K562 (cell line): ENCODE data around the gene GIT2. TPM values are rescaled to one million over a fixed set of nuclear protein-coding genes. Genes with fewer than 3 reads are reported as not detected.

Experiments used
- ATAC-seq: fragments of 200-7000 bp; cut with Tn5 transposase; 3 replicates; pipeline ENCODE4 v1.9.1; 2020; ENCODE audit warnings: moderate library complexity
- BruUV-seq: library from RNA; stranded (reverse); fragments of 400-500 nt; replicated peaks from 2 replicates; lab custom pipeline; 2021; lab: Mats Ljungman, UMichigan
- CTCF ChIA-PET: fragments of 300-600 bp; formaldehyde crosslinking; extraction: SDS; loops from one replicate; lab custom pipeline; 2021; ENCODE audit warnings: low intra/inter-chr PET ratio; lab: Yijun Ruan, JAX
- POLR2A ChIA-PET: fragments of 300-600, 350-650 bp; sonication (Branson Sonifier 250); formaldehyde crosslinking; extraction: SDS; loops from one replicate; lab custom pipeline; 2021; ENCODE audit warnings: antibody characterized with exemption, inconsistent platforms; lab: Yijun Ruan, JAX
- DNase-seq, 4 experiments: peaks; one replicate each; pipeline versions ENCODE4 v3.0.0 to v3.0.0-alpha.2; 2011 to 2018; ENCODE audit warnings: low spot score in 3 of 4, mixed read lengths in 3 of 4; ENCODE audit errors: extremely low read depth in 1 of 4
- FAIRE-seq: peaks from 2 replicates; lab custom pipeline; 2011; peaks lifted over from hg19 to GRCh38; lab: Jason Lieb, UNC
- H2AFZ ChIP-seq: 2 replicates; pipeline ENCODE4 v1.6.0; 2011; ENCODE audit warnings: low read depth, low read length, control low read depth, inconsistent platforms
- H3K27ac ChIP-seq: fragments of 200-600 bp; 3 replicates; pipeline ENCODE4 v1.8.0; 2011; ENCODE audit warnings: low read depth, mild to moderate bottlenecking, control low read depth, inconsistent platforms, low read length, moderate library complexity, mixed read lengths; ENCODE audit errors: extremely low read depth
- H3K27me3 ChIP-seq, 2 experiments: fragments of 300-600 bp in 1 of 2; 2 replicates in 1 of 2; 3 replicates in 1 of 2; pipeline versions ENCODE4 v1.6.0 to v1.8.0; 2011; ENCODE audit warnings: inconsistent platforms in 2 of 2, low read length in 2 of 2, mild to moderate bottlenecking in 1 of 2, mixed read lengths in 1 of 2, moderate library complexity in 1 of 2; ENCODE audit not compliant: control insufficient read depth in 2 of 2, insufficient read depth in 2 of 2
- H3K36me3 ChIP-seq: fragments of 300-600 bp; 3 replicates; pipeline ENCODE4 v1.8.0; 2011; ENCODE audit warnings: mild to moderate bottlenecking, low read length, inconsistent platforms; ENCODE audit not compliant: control insufficient read depth, insufficient read depth
- H3K4me1 ChIP-seq, 2 experiments: fragments of 200-600 bp in 1 of 2; replicated peaks in 1 of 2; 2 replicates in 1 of 2; 3 replicates in 1 of 2; pipeline versions ENCODE4 v1.5.1 to v1.8.0; 2011; ENCODE audit warnings: inconsistent platforms in 2 of 2, low read length in 2 of 2, mild to moderate bottlenecking in 1 of 2, mixed read lengths in 1 of 2, moderate library complexity in 1 of 2; ENCODE audit not compliant: control insufficient read depth in 2 of 2, insufficient read depth in 2 of 2
- H3K4me2 ChIP-seq: 2 replicates; pipeline ENCODE4 v1.6.1; 2011; ENCODE audit warnings: low read length, control low read depth, inconsistent platforms, mixed read lengths; ENCODE audit not compliant: insufficient read depth
- H3K4me3 ChIP-seq: fragments of 200-600 bp; sonication (generic), shearing (Covaris generic); 2 replicates; pipeline ENCODE4 v1.5.1; 2016; ENCODE audit warnings: control low read depth, inconsistent platforms
- H3K79me2 ChIP-seq: fragments of 200-600 bp; 3 replicates; pipeline ENCODE4 v1.8.0; 2011; ENCODE audit warnings: low read length, inconsistent platforms; ENCODE audit not compliant: control insufficient read depth, insufficient read depth
- H3K9ac ChIP-seq, 2 experiments: 2 replicates each; pipeline versions ENCODE4 v1.6.0 to v1.6.1; 2011; ENCODE audit warnings: low read depth in 2 of 2, low read length in 2 of 2, control low read depth in 1 of 2, inconsistent platforms in 1 of 2, mild to moderate bottlenecking in 1 of 2, mixed read lengths in 1 of 2; ENCODE audit not compliant: insufficient read depth in 1 of 2
- H3K9me1 ChIP-seq: one replicate; pipeline ENCODE4 v1.6.0; 2011; ENCODE audit warnings: inconsistent platforms, mild to moderate bottlenecking, low read length, moderate library complexity; ENCODE audit not compliant: control insufficient read depth, insufficient read depth
- H3K9me3 ChIP-seq: replicated peaks from 2 replicates; pipeline ENCODE4 v1.5.1; 2011; ENCODE audit warnings: low read depth, low read length, inconsistent platforms; ENCODE audit not compliant: control insufficient read depth, insufficient read depth
- H4K20me1 ChIP-seq: replicated peaks from 2 replicates; pipeline ENCODE4 v1.6.1; 2011; ENCODE audit warnings: low read length, inconsistent platforms, mixed read lengths; ENCODE audit not compliant: control insufficient read depth, insufficient read depth
- ATF1 ChIP-seq, 2 experiments: fragments of 450-650 bp in 1 of 2; IDR thresholded peaks; 2 replicates each; pipeline ENCODE4 v1.6.1; 2016; ENCODE audit warnings: missing compliant biosample characterization in 1 of 2, missing genetic modification characterization in 1 of 2
- CBFA2T3 ChIP-seq: fragments of 450-650 bp; IDR thresholded peaks from 2 replicates; pipeline ENCODE4 v1.6.1; 2017
- CHCHD3 ChIP-seq: fragments of 250-450 bp; sonication (Bioruptor Pico); IDR thresholded peaks from 2 replicates; pipeline ENCODE4 v2.1.2; 2022; ENCODE audit warnings: mild to moderate bottlenecking
- CHD4 ChIP-seq: fragments of 200-600 bp; sonication (generic); IDR thresholded peaks from 3 replicates; pipeline ENCODE4 v1.6.1; 2012; ENCODE audit warnings: low read depth, mild to moderate bottlenecking, mixed read lengths, low read length, inconsistent platforms; ENCODE audit not compliant: insufficient read depth, insufficient replicate concordance, poor library complexity, severe bottlenecking
- HDAC2 ChIP-seq: fragments of 450-650 bp; IDR thresholded peaks from 2 replicates; pipeline ENCODE4 v1.6.1; 2016; ENCODE audit warnings: mild to moderate bottlenecking
- NFYB ChIP-seq: IDR thresholded peaks from 2 replicates; pipeline ENCODE4 v1.6.1; 2011; ENCODE audit warnings: mild to moderate bottlenecking, moderate library complexity; ENCODE audit not compliant: insufficient read length; ENCODE audit errors: extremely low read depth
- PTBP1 ChIP-seq: fragments of 200-400 bp; formaldehyde crosslinking; IDR thresholded peaks from 2 replicates; pipeline ENCODE4 v1.6.1; 2017; ENCODE audit warnings: low read depth, low read length
- RBM25 ChIP-seq: fragments of 200-400 bp; formaldehyde crosslinking; IDR thresholded peaks from 2 replicates; pipeline ENCODE4 v1.6.1; 2018; ENCODE audit warnings: low read length, low read depth, moderate library complexity; ENCODE audit not compliant: severe bottlenecking
- SAFB ChIP-seq: fragments of 200-400 bp; formaldehyde crosslinking; IDR thresholded peaks from 2 replicates; pipeline ENCODE4 v1.6.1; 2017; ENCODE audit warnings: low read depth, low read length, borderline replicate concordance
- ZNF133 ChIP-seq: fragments of 250-450 bp; sonication (Bioruptor Pico); IDR thresholded peaks from 2 replicates; pipeline ENCODE4 v1.4.0; 2020; ENCODE audit warnings: mild to moderate bottlenecking
- WGBS: fragments of 100-300 bp; shearing (Covaris generic); methylation state at CpG from one replicate; pipeline ENCODE4 v1.1.6; 2016; ENCODE audit warnings: low coverage, mixed read lengths; ENCODE audit not compliant: insufficient coverage; ENCODE audit errors: missing lambda C conversion rate; 5-methylcytosine and 5-hydroxymethylcytosine counted together
- in situ Hi-C: fragments of 300-500 bp; cut with MboI; formaldehyde crosslinking; loops from 4 replicates; pipeline ENCODE4 v1.15.0; 2018; ENCODE audit warnings: inconsistent platforms, mixed read lengths
- intact Hi-C: fragments of 100-400 bp; cut with micrococcal nuclease; formaldehyde crosslinking; loops from 2 replicates; pipeline ENCODE4 v1.14.2; 2022
- polyA plus RNA-seq, 8 experiments: library from polyadenylated mRNA; depleted of rRNA in 4 of 8; stranded (reverse) in 5 of 8; unstranded in 3 of 8; fragments of >200 nt; fragmentation: Nextera tagmentation in 2 of 8; fragmentation: Illumina TruSeq in 1 of 8; extraction: Ambion mirVana in 2 of 8; extraction: Trizol in 1 of 8; gene quantifications; 2 replicates each; pipeline versions ENCODE4 v1.2.1 to v1.2.3, GENCODE V29; 2011 to 2014; ENCODE audit warnings: inconsistent platforms in 1 of 8, missing spikeins in 1 of 8
- total RNA-seq, 7 experiments: library from RNA; depleted of rRNA in 6 of 7; stranded (reverse); fragments of >200 nt in 6 of 7; fragmentation: Illumina TruSeq in 2 of 7; extraction: Trizol in 2 of 7; gene quantifications; 2 replicates each; pipeline versions ENCODE4 v1.2.1 to v1.2.3, GENCODE V29; 2011 to 2021; ENCODE audit warnings: low replicate concordance in 1 of 7
- TF ChIP-seq, protein P1 (sequence below): fragments of 450-650 bp; formaldehyde crosslinking; IDR thresholded peaks from 2 replicates; pipeline ENCODE4 v1.4.0; 2022; ENCODE audit warnings: missing genetic modification characterization
- TF ChIP-seq, protein P2 (sequence below): fragments of 250-450 bp; sonication (Bioruptor Pico); IDR thresholded peaks from 2 replicates; pipeline ENCODE4 v1.8.0; 2022; ENCODE audit warnings: moderate library complexity, mild to moderate bottlenecking, inconsistent platforms
- TF ChIP-seq, protein P3 (sequence below): IDR thresholded peaks from 2 replicates; pipeline ENCODE4 v1.6.1; 2016; ENCODE audit warnings: missing genetic modification characterization, missing compliant biosample characterization

The GIT2 gene
- total and polyA plus RNA-seq, 9 of the 15 experiments (the other 6 are each of a cell fraction or from before 2014, with no cell fraction given) = 4.0 to 30.4 (median 23.5) TPM

DNA sequence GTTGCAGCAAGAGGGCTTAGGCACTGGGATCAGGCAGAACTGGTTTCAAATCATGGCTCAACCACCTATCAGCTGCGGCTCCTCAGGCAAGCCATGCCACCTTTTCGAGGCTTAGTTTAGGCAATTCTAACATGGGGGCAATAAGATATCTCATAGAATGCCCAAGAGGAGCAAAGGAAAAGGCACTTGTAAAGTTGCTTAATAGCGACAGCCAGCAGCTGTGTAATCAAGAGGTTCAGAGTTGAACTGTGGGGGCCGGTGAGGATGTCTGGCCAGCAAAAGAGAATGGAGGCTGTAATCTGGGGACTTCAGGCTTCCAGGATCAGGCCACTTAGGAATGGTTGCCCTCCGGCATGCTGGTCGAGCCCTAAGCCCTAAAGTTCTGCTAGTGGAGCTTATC lies 99.1 kb downstream of the GIT2 start:
- Histone ChIP-seq H3K4me2 (no peak overlapping the region), H3K36me3 (no peaks in the 10 kb centered on the region), H3K9me1 (no peaks in the 10 kb centered on the region), H4K20me1 (no peaks in the 10 kb centered on the region), H3K79me2 (peaks cover 20% of the 10 kb centered on the region), H3K4me1 (peaks cover 4 to 10% of the 10 kb centered on the region in 2 experiments; a peak in 3 of 5 replicates), H3K9ac (no peak overlapping the region), H3K27me3 (peaks cover 2 to 15% of the 10 kb centered on the region in 2 experiments; a peak in 3 of 5 replicates), H3K4me3 (no peak overlapping the region), H3K9me3 (no peaks in the 10 kb centered on the region), H3K27ac (no peak overlapping the region), H2AFZ (no peak overlapping the region)
- no peak for ATAC-seq
- WGBS = 25% methylated on average over 5 of the region's 6 CpGs
- DNase-seq = no peak
- CTCF ChIA-PET = no interaction called here
- POLR2A ChIA-PET = interaction anchor here (0.6 kb wide), 1 partner anchor 17 kb away, joined by 4 read pairs; no protein-coding TSS in a partner anchor
- in situ Hi-C loops = no loop called here
- no peak for FAIRE-seq
- TF ChIP-seq RBM25 (peak; percentile 28), CHD4 (no peak), CBFA2T3 (0 out of 2 replicates have a peak, but pooled peaks have one; percentile 13)
- BruUV-seq = no TSS peak
- intact Hi-C loops = no loop called here

DNA sequence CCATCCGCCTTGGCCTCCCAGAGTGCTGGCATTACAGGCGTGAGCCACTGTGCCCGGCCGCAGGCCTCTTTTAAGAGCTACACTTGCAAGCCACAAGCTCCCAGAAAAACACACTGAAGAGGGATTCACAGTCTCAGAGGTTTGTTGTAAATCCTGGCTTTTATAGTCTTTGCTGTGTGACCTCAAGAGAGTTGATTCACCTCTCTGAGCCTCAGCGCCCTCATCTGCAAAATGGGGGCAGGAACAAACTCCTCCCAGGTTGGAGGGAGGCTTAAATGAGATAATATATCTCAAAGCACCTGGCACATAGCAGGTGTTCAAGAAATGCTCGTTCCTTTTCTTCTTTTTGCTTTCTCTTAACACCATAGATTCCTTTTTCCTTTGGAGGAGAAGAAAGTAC lies 100.0 kb downstream of the GIT2 start:
- DNase-seq (no peak), ATAC-seq (no peak), FAIRE-seq (no peak)
- intact Hi-C loops = no loop called here
- H3K9ac ChIP-seq = no peak overlapping the region
- 42% methylated on average over 6 of the region's 6 CpGs for WGBS
- peaks cover 4 to 10% of the 10 kb centered on the region in 2 experiments; a peak in 3 of 5 replicates for H3K4me1 ChIP-seq
- H3K9me3 ChIP-seq = no peaks in the 10 kb centered on the region
- H3K4me3 ChIP-seq = no peak overlapping the region
- H3K27ac ChIP-seq = no peak overlapping the region
- in situ Hi-C loops = no loop called here
- ChIA-PET POLR2A (interaction anchor here (0.7 kb wide), 1 partner anchor 8 kb away, joined by 3 read pairs; no protein-coding TSS in a partner anchor), CTCF (no interaction called here)
- H4K20me1 ChIP-seq = no peaks in the 10 kb centered on the region
- H3K79me2 ChIP-seq = peaks cover 12% of the 10 kb centered on the region
- no TSS peak for BruUV-seq
- no peaks in the 10 kb centered on the region for H3K9me1 ChIP-seq
- H2AFZ ChIP-seq = no peak overlapping the region
- H3K27me3 ChIP-seq = peaks cover 4 to 15% of the 10 kb centered on the region in 2 experiments; a peak in 4 of 5 replicates
- H3K36me3 ChIP-seq = no peaks in the 10 kb centered on the region
- no peak overlapping the region for H3K4me2 ChIP-seq
- TF ChIP-seq PTBP1 (peak; percentile 57; the same call in 1 of the 2 replicates), HDAC2 (0 out of 2 replicates have a peak, but pooled peaks have one; percentile 26), ZNF133 (CRISPR knock-in tag) (no peak), SAFB (no peak), NFYB (no peak), ATF1 (CRISPR knock-in tag; IDR thresholded peaks at IDR 0.05) (no peak), ATF1 (tag; IDR thresholded peaks at IDR 0.05) (no peak), CHCHD3 (CRISPR knock-in tag) (no peak)
- TF ChIP-seq, protein P1, sequence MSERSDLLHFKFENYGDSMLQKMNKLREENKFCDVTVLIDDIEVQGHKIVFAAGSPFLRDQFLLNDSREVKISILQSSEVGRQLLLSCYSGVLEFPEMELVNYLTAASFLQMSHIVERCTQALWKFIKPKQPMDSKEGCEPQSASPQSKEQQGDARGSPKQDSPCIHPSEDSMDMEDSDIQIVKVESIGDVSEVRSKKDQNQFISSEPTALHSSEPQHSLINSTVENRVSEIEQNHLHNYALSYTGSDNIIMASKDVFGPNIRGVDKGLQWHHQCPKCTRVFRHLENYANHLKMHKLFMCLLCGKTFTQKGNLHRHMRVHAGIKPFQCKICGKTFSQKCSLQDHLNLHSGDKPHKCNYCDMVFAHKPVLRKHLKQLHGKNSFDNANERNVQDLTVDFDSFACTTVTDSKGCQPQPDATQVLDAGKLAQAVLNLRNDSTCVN (CRISPR knock-in tag) = no peak
- TF ChIP-seq, protein P2, sequence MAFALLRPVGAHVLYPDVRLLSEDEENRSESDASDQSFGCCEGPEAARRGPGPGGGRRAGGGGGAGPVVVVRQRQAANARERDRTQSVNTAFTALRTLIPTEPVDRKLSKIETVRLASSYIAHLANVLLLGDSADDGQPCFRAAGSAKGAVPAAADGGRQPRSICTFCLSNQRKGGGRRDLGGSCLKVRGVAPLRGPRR (CRISPR knock-in tag) = no peak
- TF ChIP-seq, protein P3, sequence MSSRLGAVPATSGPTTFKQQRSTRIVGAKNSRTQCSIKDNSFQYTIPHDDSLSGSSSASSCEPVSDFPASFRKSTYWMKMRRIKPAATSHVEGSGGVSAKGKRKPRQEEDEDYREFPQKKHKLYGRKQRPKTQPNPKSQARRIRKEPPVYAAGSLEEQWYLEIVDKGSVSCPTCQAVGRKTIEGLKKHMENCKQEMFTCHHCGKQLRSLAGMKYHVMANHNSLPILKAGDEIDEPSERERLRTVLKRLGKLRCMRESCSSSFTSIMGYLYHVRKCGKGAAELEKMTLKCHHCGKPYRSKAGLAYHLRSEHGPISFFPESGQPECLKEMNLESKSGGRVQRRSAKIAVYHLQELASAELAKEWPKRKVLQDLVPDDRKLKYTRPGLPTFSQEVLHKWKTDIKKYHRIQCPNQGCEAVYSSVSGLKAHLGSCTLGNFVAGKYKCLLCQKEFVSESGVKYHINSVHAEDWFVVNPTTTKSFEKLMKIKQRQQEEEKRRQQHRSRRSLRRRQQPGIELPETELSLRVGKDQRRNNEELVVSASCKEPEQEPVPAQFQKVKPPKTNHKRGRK = no peak
